Measurements from ENCODE around the gene SCYL1. TPM values are rescaled to one million over a fixed set of nuclear protein-coding genes. Genes with fewer than 3 reads are reported as not detected.
A peak's percentile ranks its signal among the peaks of the same experiment; 100 is the strongest.
"Not testable (repeated sequence)": the region's sequence is repeated elsewhere in the genome, so short reads cannot be mapped to it uniquely, and the experiment has no call there.

The SCYL1 gene
- total RNA-seq, 1 experiment from 2014 or later: 177 TPM

- DNase-seq (ENCODE audit: low spot score): peak; percentile 35
Observed at GRCh38 chr11:65553301-65554001, 28.6 kb downstream of the SCYL1 start.

GRCh38 chr11:65554057-65554818, 29.4 kb downstream of the SCYL1 start:
- no peak for DNase-seq (ENCODE audit: low spot score)

GRCh38 chr11:65554842-65555430, 30.1 kb downstream of the SCYL1 start:
- DNase-seq (ENCODE audit: low spot score): no peak

- DNase-seq (ENCODE audit: low spot score): peak; percentile 79
Observed at GRCh38 chr11:65555693-65556231, 30.9 kb downstream of the SCYL1 start.

- DNase-seq (ENCODE audit: low spot score): peak; percentile 62
Observed at GRCh38 chr11:65556470-65557279, 31.8 kb downstream of the SCYL1 start.

GRCh38 chr11:65557280-65558001, 32.6 kb downstream of the SCYL1 start:
- no peak for DNase-seq (ENCODE audit: low spot score)

GRCh38 chr11:65558002-65558929, 33.4 kb downstream of the SCYL1 start, which contains the start of gene LTBP3:
Gene LTBP3 (minus strand): TSS chr11:65558359. CDS start chr11:65557959, 400 bp downstream.
- peak; percentile 87 for DNase-seq (ENCODE audit: low spot score)

GRCh38 chr11:65558930-65559509, 34.1 kb downstream of the SCYL1 start:
- no peak for DNase-seq (ENCODE audit: low spot score)

- DNase-seq (ENCODE audit: low spot score): no peak
Observed at GRCh38 chr11:65559535-65559934, 34.7 kb downstream of the SCYL1 start.

GRCh38 chr11:65559951-65560537, 35.2 kb downstream of the SCYL1 start:
- peak; percentile 69 for DNase-seq (ENCODE audit: low spot score)

GRCh38 chr11:65560555-65561418, 35.9 kb downstream of the SCYL1 start:
- peak; percentile 28 for DNase-seq (ENCODE audit: low spot score)

GRCh38 chr11:65562020-65562419, 37.1 kb downstream of the SCYL1 start:
- no peak for DNase-seq (ENCODE audit: low spot score)

- DNase-seq (ENCODE audit: low spot score): no peak
Observed at GRCh38 chr11:65562788-65563187, 37.9 kb downstream of the SCYL1 start.

GRCh38 chr11:65563601-65564000, 38.7 kb downstream of the SCYL1 start:
- no peak for DNase-seq (ENCODE audit: low spot score)

- not testable (repeated sequence) for DNase-seq (ENCODE audit: low spot score)
Observed at GRCh38 chr11:65564879-65565559, 40.1 kb downstream of the SCYL1 start.

- DNase-seq (ENCODE audit: low spot score): no peak
Observed at GRCh38 chr11:65565624-65566453, 41.0 kb downstream of the SCYL1 start.
